Fibroblast of lung (primary cell): Measurements from ENCODE around the gene SECISBP2L. TPM values are rescaled to one million over a fixed set of nuclear protein-coding genes. Genes with fewer than 3 reads are reported as not detected.

ENCODE experiments used
- DNase-seq, 2 donors: peaks; one replicate each; pipeline versions ENCODE4 v3.0.0 to v3.0.0-alpha.2; 2010; ENCODE audit warnings: low read depth in 2 of 2
- H2AFZ ChIP-seq: 2 replicates; pipeline ENCODE4 v1.5.1; 2012; ENCODE audit warnings: low read length, control low read depth, inconsistent platforms
- H3K27ac ChIP-seq: 2 replicates; pipeline ENCODE4 v1.5.1; 2011; ENCODE audit warnings: low read length, control low read depth; ENCODE audit not compliant: insufficient read depth
- H3K27me3 ChIP-seq: 2 replicates; pipeline ENCODE4 v1.5.1; 2011; ENCODE audit warnings: mild to moderate bottlenecking, low read length; ENCODE audit not compliant: control insufficient read depth, insufficient read depth
- H3K36me3 ChIP-seq: 2 replicates; pipeline ENCODE4 v1.5.1; 2011; ENCODE audit warnings: low read length; ENCODE audit not compliant: control insufficient read depth, insufficient read depth
- H3K4me1 ChIP-seq: 2 replicates; pipeline ENCODE4 v1.5.1; 2011; ENCODE audit warnings: low read length; ENCODE audit not compliant: control insufficient read depth, insufficient read depth; ENCODE audit errors: extremely low read depth
- H3K4me2 ChIP-seq: 2 replicates; pipeline ENCODE4 v1.5.1; 2011; ENCODE audit warnings: low read length, control low read depth; ENCODE audit not compliant: insufficient read depth; ENCODE audit errors: extremely low read depth
- H3K4me3 ChIP-seq, 4 experiments: fragments of 200-600 bp in 1 of 4; sonication (generic) in 1 of 4; replicated peaks in 1 of 4; 2 replicates each; pipeline ENCODE4 v1.5.1; 2011 to 2016; ENCODE audit warnings: low read length in 4 of 4, low read depth in 3 of 4, mild to moderate bottlenecking in 3 of 4, control low read depth in 2 of 4, inconsistent platforms in 1 of 4, mixed read lengths in 1 of 4; ENCODE audit not compliant: insufficient read depth in 1 of 4; ENCODE audit errors: control extremely low read depth in 1 of 4
- H3K79me2 ChIP-seq: 2 replicates; pipeline ENCODE4 v1.5.1; 2012; ENCODE audit warnings: mild to moderate bottlenecking, low read length, inconsistent platforms; ENCODE audit not compliant: control insufficient read depth, insufficient read depth
- H3K9ac ChIP-seq: 2 replicates; pipeline ENCODE4 v1.5.1; 2011; ENCODE audit warnings: mild to moderate bottlenecking, low read length, control low read depth; ENCODE audit not compliant: insufficient read depth
- H3K9me3 ChIP-seq: 2 replicates; pipeline ENCODE4 v1.5.1; 2012; ENCODE audit warnings: low read depth, low read length; ENCODE audit not compliant: control insufficient read depth, insufficient read depth
- H4K20me1 ChIP-seq: 2 replicates; pipeline ENCODE4 v1.5.1; 2011; ENCODE audit warnings: low read length; ENCODE audit not compliant: control insufficient read depth, insufficient read depth; ENCODE audit errors: extremely low read depth
- EZH2 ChIP-seq: IDR thresholded peaks from 2 replicates; pipeline ENCODE4 v1.5.1; 2012; ENCODE audit warnings: low read length, control low read depth, mild to moderate bottlenecking; ENCODE audit errors: missing control alignments
- polyA plus RNA-seq, 2 donors: library from polyadenylated mRNA; depleted of rRNA in 1 of 2; stranded (reverse) in 1 of 2; unstranded in 1 of 2; fragments of >200 nt; gene quantifications; 2 replicates each; pipeline ENCODE4 v1.2.1, GENCODE V29; 2011 to 2012; ENCODE audit warnings: missing spikeins in 1 of 2
- total RNA-seq: library from RNA; depleted of rRNA; stranded (reverse); fragments of >200 nt; gene quantifications from 2 replicates; pipeline ENCODE4 v1.2.1, GENCODE V29; 2014
- TF ChIP-seq, protein P1 (sequence below), 2 donors: IDR thresholded peaks in 1 of 2; conservative IDR thresholded peaks in 1 of 2; 1 replicate in 1 of 2; 2 replicates in 1 of 2; pipeline ENCODE4 v1.5.1; 2011 to 2012; ENCODE audit warnings: low read length in 2 of 2, control low read depth in 1 of 2, inconsistent platforms in 1 of 2, low read depth in 1 of 2, mild to moderate bottlenecking in 1 of 2

The SECISBP2L gene
- total and polyA plus RNA-seq, 2 donors (not counting 1 experiment from before 2014, with no cell fraction given): 25.7 to 44.3 TPM

DNA sequence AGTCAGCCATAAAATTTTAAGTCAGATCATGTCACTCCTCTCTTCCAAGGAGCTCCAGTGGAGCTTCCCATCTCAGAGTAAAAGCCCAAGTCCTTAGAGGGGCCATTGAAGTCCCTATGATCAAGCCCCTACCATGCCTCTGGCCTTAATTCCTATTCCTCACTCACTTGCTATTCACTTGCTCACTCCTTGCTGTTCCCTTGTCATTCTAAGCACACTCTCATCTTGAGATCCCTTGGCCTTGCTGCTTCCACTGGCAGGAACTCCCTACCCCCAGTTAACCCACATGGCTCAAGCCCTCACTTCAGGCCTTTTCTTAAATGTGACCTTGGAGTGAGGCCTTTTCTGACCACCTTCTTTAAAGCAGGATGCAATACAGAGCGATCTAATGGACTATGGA lies 12.3 kb upstream of the SECISBP2L start:
- DNase-seq: no peak
- Histone ChIP-seq H3K4me3 (no peak overlapping the region), H3K9me3 (no peaks in the 10 kb centered on the region), H3K27ac (no peak overlapping the region), H3K79me2 (no peaks in the 10 kb centered on the region), H4K20me1 (no peaks in the 10 kb centered on the region), H2AFZ (no peak overlapping the region), H3K4me1 (peaks cover 5% of the 10 kb centered on the region), H3K36me3 (no peaks in the 10 kb centered on the region), H3K4me2 (no peak overlapping the region), H3K27me3 (no peaks in the 10 kb centered on the region), H3K9ac (no peak overlapping the region)
- TF ChIP-seq, protein P1, sequence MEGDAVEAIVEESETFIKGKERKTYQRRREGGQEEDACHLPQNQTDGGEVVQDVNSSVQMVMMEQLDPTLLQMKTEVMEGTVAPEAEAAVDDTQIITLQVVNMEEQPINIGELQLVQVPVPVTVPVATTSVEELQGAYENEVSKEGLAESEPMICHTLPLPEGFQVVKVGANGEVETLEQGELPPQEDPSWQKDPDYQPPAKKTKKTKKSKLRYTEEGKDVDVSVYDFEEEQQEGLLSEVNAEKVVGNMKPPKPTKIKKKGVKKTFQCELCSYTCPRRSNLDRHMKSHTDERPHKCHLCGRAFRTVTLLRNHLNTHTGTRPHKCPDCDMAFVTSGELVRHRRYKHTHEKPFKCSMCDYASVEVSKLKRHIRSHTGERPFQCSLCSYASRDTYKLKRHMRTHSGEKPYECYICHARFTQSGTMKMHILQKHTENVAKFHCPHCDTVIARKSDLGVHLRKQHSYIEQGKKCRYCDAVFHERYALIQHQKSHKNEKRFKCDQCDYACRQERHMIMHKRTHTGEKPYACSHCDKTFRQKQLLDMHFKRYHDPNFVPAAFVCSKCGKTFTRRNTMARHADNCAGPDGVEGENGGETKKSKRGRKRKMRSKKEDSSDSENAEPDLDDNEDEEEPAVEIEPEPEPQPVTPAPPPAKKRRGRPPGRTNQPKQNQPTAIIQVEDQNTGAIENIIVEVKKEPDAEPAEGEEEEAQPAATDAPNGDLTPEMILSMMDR (conservative IDR thresholded peaks at IDR 0.05 in 1 of 2, IDR thresholded peaks at IDR 0.05 in 1 of 2; ENCODE audit: low read depth in 1 of 2, low read length in 2 of 2): no peak
- TF ChIP-seq EZH2: no peak

DNA sequence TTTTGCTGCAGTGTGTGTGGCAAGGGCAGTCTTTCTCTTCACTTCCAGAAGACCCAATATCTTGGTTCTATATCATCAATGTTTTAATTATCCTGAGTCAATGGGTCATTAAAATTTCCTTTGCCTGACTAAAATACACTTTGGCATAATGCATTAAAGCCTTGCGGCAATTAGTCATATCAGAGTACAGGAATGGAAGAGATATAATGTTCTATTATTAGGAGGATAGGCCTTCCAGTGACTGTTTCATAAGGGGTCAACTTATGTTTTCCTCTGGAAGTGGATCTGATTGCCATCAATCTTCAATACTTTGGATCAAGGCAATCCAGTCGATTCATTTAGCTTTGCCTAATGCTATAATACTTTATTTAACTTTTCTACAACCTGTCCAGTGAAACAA lies 9.4 kb upstream of the SECISBP2L start:
- Histone ChIP-seq H4K20me1 (no peaks in the 10 kb centered on the region), H3K4me3 (no peak overlapping the region), H3K36me3 (no peaks in the 10 kb centered on the region), H3K9ac (no peak overlapping the region), H3K9me3 (no peaks in the 10 kb centered on the region), H3K27me3 (no peaks in the 10 kb centered on the region), H3K4me2 (no peak overlapping the region), H3K79me2 (no peaks in the 10 kb centered on the region), H3K27ac (no peak overlapping the region), H2AFZ (no peak overlapping the region), H3K4me1 (peaks cover 5% of the 10 kb centered on the region)
- no peak for TF ChIP-seq EZH2
- TF ChIP-seq, protein P1 (conservative IDR thresholded peaks at IDR 0.05 in 1 of 2, IDR thresholded peaks at IDR 0.05 in 1 of 2; ENCODE audit: low read depth in 1 of 2, low read length in 2 of 2): no peak
- no peak for DNase-seq

DNA sequence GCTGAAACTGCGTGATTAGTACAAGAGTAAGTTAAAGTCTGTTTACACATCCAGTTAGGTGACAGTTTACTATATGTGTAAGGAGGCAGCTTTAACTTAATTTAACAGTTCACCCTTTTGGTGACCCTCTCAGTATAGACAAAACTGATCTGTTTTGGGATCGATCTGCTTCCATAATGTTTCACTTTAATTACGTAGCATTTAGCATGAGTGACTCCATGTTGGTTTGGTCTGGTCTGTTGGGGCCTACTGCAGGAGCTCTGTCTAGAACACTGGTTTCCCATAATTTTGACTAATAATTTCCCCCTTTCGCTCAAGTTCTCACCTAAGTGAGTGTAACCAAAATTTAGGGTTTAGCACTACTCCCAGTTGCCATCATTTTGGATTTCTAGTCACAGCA lies 6.4 kb upstream of the SECISBP2L start:
- H4K20me1 ChIP-seq: no peaks in the 10 kb centered on the region
- no peaks in the 10 kb centered on the region for H3K79me2 ChIP-seq
- no peak overlapping the region for H3K4me2 ChIP-seq
- H2AFZ ChIP-seq: no peak overlapping the region
- no peak overlapping the region for H3K4me3 ChIP-seq
- no peak for TF ChIP-seq EZH2
- TF ChIP-seq, protein P1 (conservative IDR thresholded peaks at IDR 0.05 in 1 of 2, IDR thresholded peaks at IDR 0.05 in 1 of 2; ENCODE audit: low read depth in 1 of 2, low read length in 2 of 2): no peak
- no peak overlapping the region for H3K27ac ChIP-seq
- no peaks in the 10 kb centered on the region for H3K27me3 ChIP-seq
- no peaks in the 10 kb centered on the region for H3K9me3 ChIP-seq
- H3K9ac ChIP-seq: no peak overlapping the region
- no peaks in the 10 kb centered on the region for H3K4me1 ChIP-seq
- no peaks in the 10 kb centered on the region for H3K36me3 ChIP-seq
- DNase-seq: no peak
